CD4-positive, alpha-beta T cell (primary cell): ENCODE data around the gene TRPM5. TPM values are rescaled to one million over a fixed set of nuclear protein-coding genes. Genes with fewer than 3 reads are reported as not detected.

Experiments used
- ATAC-seq: fragments of 200-7000 bp; cut with Tn5 transposase; one replicate; pipeline ENCODE4 v1.10.0; 2022; ENCODE audit warnings: mild to moderate bottlenecking; ENCODE audit not compliant: poor library complexity
- CTCF ChIA-PET: fragments of 350-600 bp; sonication (Branson Sonifier 250); formaldehyde crosslinking; loops from one replicate; lab custom pipeline; 2021; ENCODE audit warnings: antibody characterized with exemption, inconsistent platforms; lab: Charles Lee
- POLR2A ChIA-PET: fragments of 350-600 bp; sonication (Branson Sonifier 250); formaldehyde crosslinking; loops from one replicate; lab custom pipeline; 2021; ENCODE audit warnings: antibody characterized with exemption, inconsistent platforms; lab: Charles Lee
- DNase-seq, 14 experiments: peaks; one replicate each; pipeline ENCODE4 v3.0.0-alpha.2; 2013 to 2020; ENCODE audit warnings: mixed read lengths in 2 of 14
- H3K27ac ChIP-seq, 2 donors: one replicate each; pipeline versions ENCODE4 v1.5.1 to v1.7.0; 2013; ENCODE audit warnings: low read length in 2 of 2, low read depth in 1 of 2, mild to moderate bottlenecking in 1 of 2
- H3K27me3 ChIP-seq, 2 experiments: 1 replicate in 1 of 2; 2 replicates in 1 of 2; pipeline versions ENCODE4 v1.6.1 to v1.7.0; 2013; ENCODE audit warnings: low read length in 2 of 2, control low read depth in 1 of 2, mild to moderate bottlenecking in 1 of 2, moderate library complexity in 1 of 2; ENCODE audit not compliant: insufficient read depth in 2 of 2, control insufficient read depth in 1 of 2
- H3K36me3 ChIP-seq: one replicate; pipeline ENCODE4 v1.6.1; 2013; ENCODE audit warnings: low read length, control low read depth; ENCODE audit not compliant: insufficient read depth
- H3K4me1 ChIP-seq: one replicate; pipeline ENCODE4 v1.6.1; 2013; ENCODE audit warnings: low read length, control low read depth; ENCODE audit not compliant: insufficient read depth
- H3K4me3 ChIP-seq: one replicate; pipeline ENCODE4 v1.5.1; 2013; ENCODE audit warnings: mild to moderate bottlenecking, low read length, moderate library complexity
- H3K9me3 ChIP-seq, 2 experiments: 1 replicate in 1 of 2; 2 replicates in 1 of 2; pipeline versions ENCODE4 v1.6.1 to v1.7.0; 2013; ENCODE audit warnings: low read length in 2 of 2, mild to moderate bottlenecking in 2 of 2, control low read depth in 1 of 2, moderate library complexity in 1 of 2; ENCODE audit not compliant: control insufficient read depth in 1 of 2, insufficient read depth in 1 of 2
- H3K27ac Mint-ChIP-seq: one replicate; pipeline ENCODE4 v1.8.0; 2020; ENCODE audit warnings: mixed read lengths
- H3K27me3 Mint-ChIP-seq: one replicate; pipeline ENCODE4 v1.8.0; 2021; ENCODE audit warnings: mixed read lengths
- H3K36me3 Mint-ChIP-seq: one replicate; pipeline ENCODE4 v1.8.0; 2021; ENCODE audit warnings: low read depth, mixed read lengths
- H3K4me1 Mint-ChIP-seq: one replicate; pipeline ENCODE4 v1.8.0; 2021; ENCODE audit warnings: low read depth, mixed read lengths
- H3K4me3 Mint-ChIP-seq: one replicate; pipeline ENCODE4 v1.8.0; 2020; ENCODE audit warnings: mild to moderate bottlenecking, mixed read lengths
- H3K9me3 Mint-ChIP-seq: one replicate; pipeline ENCODE4 v1.8.0; 2020; ENCODE audit warnings: mixed read lengths
- intact Hi-C, 2 experiments: fragments of 100-400 bp; cut with DNase I in 1 of 2; cut with micrococcal nuclease in 1 of 2; formaldehyde crosslinking; loops; one replicate each; pipeline versions ENCODE4 v1.15.1 to v1.9.0; 2023 to 2025; cut with DNase I, micrococcal nuclease
- total RNA-seq, 174 experiments: library from RNA in 2 of 174; stranded (reverse) in 2 of 174; gene quantifications; one replicate each; pipeline ENCODE4 v1.2.3 and lab custom pipeline; 2021 to 2026
- TF ChIP-seq, protein P1 (sequence below): fragments of 200-600 bp; IDR thresholded peaks from one replicate; pipeline ENCODE4 v1.8.0; 2022; ENCODE audit warnings: antibody characterized with exemption, mild to moderate bottlenecking

TRPM5 gene
- total RNA-seq, 2 experiments from 2014 or later: 0.91 to 1.3 TPM

- Mint-ChIP-seq H3K4me1 (peaks cover 20% of the 10 kb centered on the region), H3K27ac (no peak overlapping the region), H3K4me3 (no peak overlapping the region), H3K36me3 (no peaks in the 10 kb centered on the region), H3K27me3 (no peaks in the 10 kb centered on the region), H3K9me3 (no peaks in the 10 kb centered on the region)
- H3K27ac ChIP-seq: no peak overlapping the region
- ATAC-seq (no peak), DNase-seq (no peak)
- ChIA-PET CTCF (no interaction called here), POLR2A (interaction anchor here (1.2 kb wide), 1 partner anchor 15 kb away, joined by 4 read pairs; no protein-coding TSS in a partner anchor)
- no peaks in the 10 kb centered on the region for H3K27me3 ChIP-seq
- intact Hi-C loops: no loop called here
- TF ChIP-seq, protein P1, sequence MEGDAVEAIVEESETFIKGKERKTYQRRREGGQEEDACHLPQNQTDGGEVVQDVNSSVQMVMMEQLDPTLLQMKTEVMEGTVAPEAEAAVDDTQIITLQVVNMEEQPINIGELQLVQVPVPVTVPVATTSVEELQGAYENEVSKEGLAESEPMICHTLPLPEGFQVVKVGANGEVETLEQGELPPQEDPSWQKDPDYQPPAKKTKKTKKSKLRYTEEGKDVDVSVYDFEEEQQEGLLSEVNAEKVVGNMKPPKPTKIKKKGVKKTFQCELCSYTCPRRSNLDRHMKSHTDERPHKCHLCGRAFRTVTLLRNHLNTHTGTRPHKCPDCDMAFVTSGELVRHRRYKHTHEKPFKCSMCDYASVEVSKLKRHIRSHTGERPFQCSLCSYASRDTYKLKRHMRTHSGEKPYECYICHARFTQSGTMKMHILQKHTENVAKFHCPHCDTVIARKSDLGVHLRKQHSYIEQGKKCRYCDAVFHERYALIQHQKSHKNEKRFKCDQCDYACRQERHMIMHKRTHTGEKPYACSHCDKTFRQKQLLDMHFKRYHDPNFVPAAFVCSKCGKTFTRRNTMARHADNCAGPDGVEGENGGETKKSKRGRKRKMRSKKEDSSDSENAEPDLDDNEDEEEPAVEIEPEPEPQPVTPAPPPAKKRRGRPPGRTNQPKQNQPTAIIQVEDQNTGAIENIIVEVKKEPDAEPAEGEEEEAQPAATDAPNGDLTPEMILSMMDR: no peak
- H3K9me3 ChIP-seq: no peaks in the 10 kb centered on the region
- no peak overlapping the region for H3K4me3 ChIP-seq
- peaks cover 8% of the 10 kb centered on the region for H3K36me3 ChIP-seq
- peaks cover 29% of the 10 kb centered on the region for H3K4me1 ChIP-seq
Observed at GRCh38 chr11:2451916-2452315, 7.6 kb upstream of the TRPM5 start.

GRCh38 chr11:2451336-2451735 lies 7.0 kb upstream of the TRPM5 start:
- ATAC-seq (no peak), DNase-seq (no peak)

GRCh38 chr11:2450321-2451041 lies 6.2 kb upstream of the TRPM5 start:
- no peaks in the 10 kb centered on the region for H3K27me3 ChIP-seq
- intact Hi-C loops: no loop called here
- no peak overlapping the region for H3K4me3 Mint-ChIP-seq
- DNase-seq (no peak), ATAC-seq (no peak)
- peaks cover 43% of the 10 kb centered on the region for H3K4me1 ChIP-seq
- ChIA-PET CTCF (no interaction called here), POLR2A (no interaction called here)
- no peaks in the 10 kb centered on the region for H3K27me3 Mint-ChIP-seq
- TF ChIP-seq, protein P1: no peak
- H3K4me1 Mint-ChIP-seq: peaks cover 28% of the 10 kb centered on the region
- no peaks in the 10 kb centered on the region for H3K9me3 Mint-ChIP-seq
- no peak overlapping the region for H3K27ac Mint-ChIP-seq
- no peaks in the 10 kb centered on the region for H3K9me3 ChIP-seq
- H3K36me3 Mint-ChIP-seq: no peaks in the 10 kb centered on the region
- peaks cover 8% of the 10 kb centered on the region for H3K36me3 ChIP-seq
- no peak overlapping the region for H3K27ac ChIP-seq
- no peak overlapping the region for H3K4me3 ChIP-seq

More at GRCh38 chr11:2451336-2451735, 7.0 kb upstream of the TRPM5 start:
- TF ChIP-seq, protein P1: no peak
- intact Hi-C loops: no loop called here
- H3K4me3 ChIP-seq: no peak overlapping the region
- POLR2A ChIA-PET: interaction anchor here (1.2 kb wide), 1 partner anchor 16 kb away, joined by 4 read pairs; no protein-coding TSS in a partner anchor
- Mint-ChIP-seq H3K36me3 (no peaks in the 10 kb centered on the region), H3K4me3 (no peak overlapping the region), H3K9me3 (no peaks in the 10 kb centered on the region), H3K4me1 (peaks cover 24% of the 10 kb centered on the region), H3K27ac (no peak overlapping the region), H3K27me3 (no peaks in the 10 kb centered on the region)
- H3K27ac ChIP-seq: no peak overlapping the region
- no peaks in the 10 kb centered on the region for H3K9me3 ChIP-seq
- H3K27me3 ChIP-seq: no peaks in the 10 kb centered on the region
- H3K36me3 ChIP-seq: peaks cover 8% of the 10 kb centered on the region
- H3K4me1 ChIP-seq: peaks cover 34% of the 10 kb centered on the region
- CTCF ChIA-PET: no interaction called here
